GM19193 (cell line): ENCODE measurements around the gene SUGCT.

Experiments
- POLR2A ChIP-seq: IDR thresholded peaks from 4 replicates; pipeline ENCODE4 v1.6.1; 2011; ENCODE audit not compliant: insufficient read depth, insufficient read length; ENCODE audit errors: extremely low read depth

SUGCT gene

DNA sequence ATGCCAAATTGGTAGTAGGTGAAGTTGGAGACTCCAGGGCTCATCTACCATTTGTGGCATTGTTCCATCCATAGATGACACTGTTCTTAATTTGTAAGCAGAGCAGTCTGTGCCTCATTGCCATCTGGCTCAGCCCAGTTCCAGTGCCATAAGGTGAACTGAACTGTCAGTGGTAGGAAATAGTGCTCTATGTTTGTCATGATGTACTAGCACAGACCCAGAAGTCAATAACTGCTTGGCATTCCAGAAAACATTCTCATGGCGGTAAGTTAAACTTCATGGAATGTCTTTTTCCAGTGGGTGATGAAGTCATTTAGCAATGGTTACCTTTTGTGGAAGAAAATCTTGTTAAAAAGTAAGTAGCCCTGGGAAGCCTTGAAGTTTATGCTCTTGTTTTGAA, 302.7 kb downstream of the SUGCT start:
- no peak for TF ChIP-seq POLR2A

DNA sequence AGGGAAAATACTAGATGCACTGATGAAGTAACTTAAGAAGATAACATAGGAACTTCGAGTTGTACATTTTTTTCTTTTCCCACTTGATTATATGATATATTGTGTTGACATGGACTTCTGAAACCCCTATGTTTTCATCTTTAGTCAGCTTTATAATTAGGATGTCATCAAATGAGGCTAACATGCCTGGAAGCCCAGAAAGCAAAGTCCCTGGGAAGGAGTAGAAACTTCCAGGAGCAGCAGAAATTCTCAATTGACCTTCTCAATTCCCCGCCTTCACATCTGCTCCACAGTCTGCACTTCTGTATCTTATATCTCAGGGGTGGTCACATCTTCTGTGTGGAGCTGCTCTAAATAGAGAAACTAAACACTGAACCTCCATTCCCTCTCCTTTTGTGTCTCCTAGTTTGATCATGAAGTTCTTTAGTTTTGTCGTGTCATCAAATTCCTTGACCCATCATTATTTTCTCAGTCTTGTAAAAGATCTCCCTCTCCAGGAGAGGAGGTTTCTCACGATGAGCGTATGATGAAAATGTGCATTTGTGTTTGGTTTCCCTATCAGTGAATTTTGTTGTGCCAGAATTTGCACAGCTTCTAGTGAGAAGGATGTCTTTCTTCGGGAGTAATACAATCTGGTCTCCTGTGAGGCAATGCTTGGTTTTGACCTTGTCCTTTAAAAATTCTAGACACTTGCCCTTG, 303.3 kb downstream of the SUGCT start:
- no peak for TF ChIP-seq POLR2A

DNA sequence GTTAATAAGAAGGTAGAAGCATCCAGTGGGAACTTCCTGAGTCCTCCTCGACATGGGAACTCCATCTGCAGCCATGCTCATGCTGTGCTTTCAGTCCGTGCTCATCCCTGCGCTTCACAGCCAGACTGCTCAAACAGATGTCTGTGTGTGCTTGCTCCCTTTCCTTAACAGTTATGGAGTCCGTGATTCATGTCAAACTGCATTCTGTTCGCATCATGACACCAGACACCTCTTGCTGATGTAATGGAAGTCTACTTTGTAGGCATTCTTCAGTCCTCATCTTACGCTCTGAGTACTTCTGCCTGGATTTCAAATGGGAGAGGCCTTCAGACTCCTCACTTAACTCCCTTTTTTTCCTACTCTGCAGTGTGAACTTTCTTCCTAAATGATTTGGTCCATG, 304.9 kb downstream of the SUGCT start:
- no peak for TF ChIP-seq POLR2A

DNA sequence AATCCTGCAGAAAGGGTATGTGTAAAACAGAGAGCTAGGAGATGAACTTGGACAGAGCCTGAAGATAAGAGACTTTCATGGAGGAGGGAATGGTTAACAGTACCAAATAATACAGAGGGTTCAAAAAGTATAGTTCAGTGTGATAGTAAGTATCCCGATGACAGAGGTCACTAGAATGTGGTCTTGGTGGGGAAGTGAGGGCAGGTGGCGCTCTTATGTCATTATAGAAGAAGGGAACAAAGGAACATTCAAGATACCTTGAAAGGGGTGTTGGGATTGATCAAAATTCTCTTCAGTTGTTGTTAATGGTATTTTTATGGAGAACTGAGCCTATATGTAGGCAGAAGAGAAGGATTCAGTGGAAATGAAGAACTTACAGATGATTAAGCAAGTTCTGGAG, 312.5 kb downstream of the SUGCT start:
- no peak for TF ChIP-seq POLR2A

DNA sequence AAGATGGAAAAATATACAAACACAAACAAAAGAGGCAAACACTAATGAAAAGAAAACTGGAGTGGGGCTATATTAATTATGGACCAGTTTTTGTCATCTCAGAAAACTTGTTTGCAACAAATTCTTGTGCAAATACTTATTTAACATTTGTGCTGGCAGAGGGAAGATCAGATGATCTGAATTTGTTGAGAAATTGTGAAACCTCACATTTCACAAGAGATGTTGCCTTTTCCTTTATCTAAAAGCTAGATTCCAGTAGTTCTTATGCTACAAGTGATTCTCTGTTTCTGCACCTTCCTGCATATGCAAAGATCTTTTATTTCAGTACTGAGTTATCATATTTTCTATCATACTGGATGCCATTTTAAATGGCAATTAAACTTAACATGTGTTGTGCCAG, 320.7 kb downstream of the SUGCT start:
- no peak for TF ChIP-seq POLR2A

DNA sequence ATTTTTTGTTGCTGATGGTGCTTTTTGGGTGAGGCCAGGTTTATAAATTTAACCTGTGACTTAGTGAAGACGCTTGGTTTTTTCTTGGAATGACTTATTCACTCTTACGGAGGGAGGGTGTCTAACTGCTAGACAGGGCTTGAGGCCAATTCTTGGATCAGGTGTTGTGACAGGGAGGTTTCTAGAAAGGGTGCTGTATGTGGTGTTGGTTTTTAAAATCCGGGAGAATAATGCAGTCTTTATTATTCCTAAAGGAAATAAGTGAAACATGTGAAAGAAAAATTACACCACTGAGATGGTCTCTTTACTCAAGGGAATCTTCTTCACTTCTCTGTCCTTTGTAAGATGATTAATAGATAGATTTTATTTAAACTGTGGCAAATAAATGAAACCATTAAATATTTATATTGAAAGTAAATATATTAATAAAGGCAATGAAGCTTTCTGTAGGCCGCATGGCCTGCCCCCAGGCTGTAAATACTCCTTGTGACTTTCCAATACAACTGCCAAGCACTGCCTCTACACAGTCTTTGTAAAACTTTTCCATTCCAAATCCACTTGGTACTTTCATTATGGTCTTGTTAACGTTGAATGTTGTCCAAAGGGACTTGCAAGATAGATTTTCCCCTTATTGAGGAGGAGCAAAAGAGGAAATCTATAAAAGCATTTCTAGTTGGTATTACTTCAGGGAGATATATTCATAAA, 323.1 kb downstream of the SUGCT start:
- TF ChIP-seq POLR2A = no peak

DNA sequence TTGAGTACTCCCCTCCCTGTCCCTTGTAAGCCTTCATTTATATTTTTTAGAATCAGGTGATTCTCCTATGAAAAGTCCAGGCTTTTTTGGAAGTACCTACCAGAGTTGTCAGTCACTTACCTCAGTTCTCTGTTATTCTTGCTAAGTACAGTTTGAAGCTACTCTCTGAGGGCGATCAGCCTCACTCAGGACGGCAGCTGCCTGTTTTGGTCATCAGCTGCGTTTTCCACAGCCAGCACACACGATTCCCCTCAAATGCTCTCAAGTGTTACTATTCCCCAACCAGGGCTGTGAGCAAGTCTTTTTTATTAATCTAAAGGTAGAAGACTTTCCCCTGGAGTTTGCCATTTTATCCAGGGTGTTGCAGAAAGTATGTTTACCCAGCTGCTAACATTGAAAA, 328.6 kb downstream of the SUGCT start:
- TF ChIP-seq POLR2A = no peak

DNA sequence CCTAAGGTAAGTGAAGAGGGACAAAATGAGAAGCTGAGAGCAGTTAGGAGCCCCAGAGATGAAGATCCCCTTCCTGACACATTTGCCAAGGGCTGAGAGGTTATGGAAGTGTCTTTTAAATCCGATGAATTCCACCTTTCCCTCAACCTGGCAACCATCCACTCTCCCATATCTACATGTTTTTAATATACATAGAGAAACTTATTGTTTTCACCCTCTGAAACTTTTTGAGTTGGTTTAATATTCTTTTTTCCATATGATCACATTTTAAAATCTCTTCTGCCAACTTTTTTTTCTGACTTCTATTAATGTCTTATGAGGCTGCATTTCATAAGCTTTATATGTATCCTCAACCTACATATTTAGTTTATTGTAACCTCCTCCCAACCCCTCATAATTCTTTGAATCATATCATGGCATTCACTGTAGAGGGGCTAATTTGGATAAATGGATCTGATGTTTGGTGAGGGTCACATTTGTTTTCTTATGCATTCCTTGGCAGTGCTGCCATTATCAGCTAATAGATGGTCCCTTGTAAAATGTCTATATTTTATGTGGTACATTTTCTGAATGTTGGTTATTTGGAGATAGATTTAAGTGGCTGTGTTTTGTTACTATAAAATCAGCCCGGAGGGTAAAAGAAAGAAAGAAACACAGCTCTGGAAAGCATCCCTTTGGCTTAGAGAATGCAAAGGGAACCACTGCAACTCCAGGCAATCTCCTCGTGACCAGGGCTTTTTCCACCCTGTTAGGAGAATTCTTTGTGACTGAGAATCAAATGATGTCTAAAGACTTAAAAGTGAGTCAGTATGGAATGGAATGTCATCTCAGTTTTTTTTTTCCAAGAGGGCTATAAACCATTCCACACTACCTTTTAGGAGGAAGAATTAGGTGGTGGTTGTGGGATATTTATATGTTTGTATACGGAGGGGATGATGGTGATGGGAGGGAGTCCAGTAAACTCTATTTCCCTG, 334.4 kb downstream of the SUGCT start:
- no peak for TF ChIP-seq POLR2A

DNA sequence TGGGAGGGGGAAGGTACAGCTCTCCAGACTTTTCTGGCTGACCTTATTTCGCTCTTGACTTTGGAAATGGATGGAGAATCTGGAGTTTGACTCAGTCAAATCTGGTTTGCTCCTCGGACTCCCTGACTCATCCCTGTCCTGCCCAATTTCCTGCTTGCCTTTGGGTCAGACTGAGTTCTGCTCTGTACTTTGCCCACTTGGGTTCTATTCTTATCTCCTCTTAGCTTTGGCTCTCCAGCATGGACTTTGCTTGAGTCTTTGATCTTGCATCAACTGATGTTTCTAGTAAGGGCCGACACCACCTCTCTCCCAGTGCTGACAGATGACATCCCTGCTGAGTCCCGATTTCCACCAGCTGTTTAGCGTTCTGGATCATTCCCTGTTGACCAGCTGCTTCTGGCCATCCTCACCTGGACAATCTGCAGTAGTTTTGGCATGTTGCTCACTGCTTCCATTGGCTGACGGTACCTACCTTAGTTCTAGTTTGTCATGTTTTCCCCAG, 335.3 kb downstream of the SUGCT start:
- TF ChIP-seq POLR2A = no peak

DNA sequence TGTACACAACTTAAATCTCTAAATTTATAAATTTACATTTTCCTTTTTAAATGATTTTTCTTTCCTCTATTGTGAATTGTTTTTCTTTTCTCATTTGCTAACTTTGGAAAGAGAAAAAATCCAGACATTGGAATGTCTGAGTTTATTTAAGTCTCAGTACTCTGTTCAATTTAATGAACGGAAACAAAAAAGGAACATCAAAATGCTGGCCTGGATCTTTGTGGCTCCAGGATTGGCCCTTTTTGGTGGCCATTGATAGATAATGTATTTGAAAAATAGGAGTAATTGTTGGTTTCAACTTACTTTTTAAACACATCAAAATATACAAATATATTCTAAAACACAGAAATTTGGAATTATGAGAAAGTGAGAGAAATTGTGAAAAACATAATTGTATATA, 336.0 kb downstream of the SUGCT start:
- TF ChIP-seq POLR2A = no peak

DNA sequence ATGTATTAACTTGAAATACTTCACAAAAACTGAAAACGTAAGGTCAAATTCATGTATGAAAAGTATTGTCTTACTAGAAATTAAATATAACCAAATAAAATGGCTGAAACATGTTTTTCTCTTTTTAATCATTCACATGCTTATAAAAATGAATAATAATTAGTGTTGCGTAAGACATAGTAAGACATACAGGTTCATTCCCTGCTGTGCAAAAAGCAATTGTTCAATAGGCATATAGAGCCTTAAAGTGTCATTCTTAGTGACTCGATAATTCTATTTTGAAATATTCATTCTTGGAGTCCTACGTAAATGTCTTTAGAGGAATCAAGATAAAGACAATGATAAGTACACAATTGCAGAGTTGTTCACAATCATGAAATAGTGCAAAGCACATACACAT, 337.1 kb downstream of the SUGCT start:
- TF ChIP-seq POLR2A = no peak

DNA sequence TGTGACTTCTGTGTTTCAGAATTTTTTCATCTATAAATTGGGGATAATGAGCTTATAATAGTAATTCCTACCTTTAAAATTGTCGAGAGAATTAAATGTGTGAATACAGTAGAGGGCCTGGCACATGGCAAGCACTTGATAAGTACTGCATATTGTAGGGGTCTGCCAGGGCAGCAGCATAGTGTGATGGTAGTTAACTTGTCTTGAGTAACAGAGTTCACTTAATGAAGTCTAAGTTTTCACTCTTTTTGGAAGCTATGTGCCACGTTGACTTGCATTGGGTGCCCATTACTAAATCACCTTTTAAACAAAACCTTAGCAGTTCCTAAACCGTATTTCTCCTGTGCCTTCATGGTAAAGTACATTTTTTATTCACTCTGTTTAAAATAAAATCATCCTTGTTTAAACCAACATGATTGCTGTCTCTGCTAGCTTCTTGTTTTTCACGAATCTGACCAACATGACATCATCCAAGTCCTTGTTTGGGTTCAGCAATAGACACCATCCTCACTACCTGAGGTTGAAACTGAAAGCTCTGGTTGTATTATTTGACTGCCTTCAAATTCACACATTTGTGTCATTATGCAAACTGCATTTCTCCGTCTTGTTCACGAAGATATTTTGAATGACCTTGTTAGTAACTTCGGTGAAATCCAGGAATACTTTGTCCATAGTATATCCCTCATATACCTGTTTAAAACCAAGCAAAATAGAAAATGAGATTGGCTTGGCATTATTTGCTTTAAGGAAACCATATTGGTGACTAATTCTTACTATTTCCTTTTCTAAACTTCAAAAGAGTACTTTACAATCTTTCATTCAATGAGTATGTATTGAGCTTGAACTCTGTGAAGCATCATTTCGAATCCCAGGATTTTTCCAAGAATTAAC, 340.2 kb downstream of the SUGCT start:
- TF ChIP-seq POLR2A = no peak

DNA sequence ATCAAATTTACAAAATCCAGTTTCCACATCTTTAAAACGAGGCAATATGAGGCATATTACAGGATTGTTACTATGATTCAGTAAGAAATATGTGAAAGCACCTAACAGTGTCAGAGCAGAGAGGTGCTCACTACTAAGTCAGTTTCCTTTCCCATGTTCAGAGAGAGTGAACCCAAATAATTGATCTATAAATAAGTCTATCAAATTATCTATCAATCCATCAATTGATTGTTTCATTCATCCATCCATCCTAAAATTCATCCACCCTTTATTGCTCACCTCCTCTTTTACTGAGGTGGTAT, 340.8 kb downstream of the SUGCT start:
- no peak for TF ChIP-seq POLR2A

DNA sequence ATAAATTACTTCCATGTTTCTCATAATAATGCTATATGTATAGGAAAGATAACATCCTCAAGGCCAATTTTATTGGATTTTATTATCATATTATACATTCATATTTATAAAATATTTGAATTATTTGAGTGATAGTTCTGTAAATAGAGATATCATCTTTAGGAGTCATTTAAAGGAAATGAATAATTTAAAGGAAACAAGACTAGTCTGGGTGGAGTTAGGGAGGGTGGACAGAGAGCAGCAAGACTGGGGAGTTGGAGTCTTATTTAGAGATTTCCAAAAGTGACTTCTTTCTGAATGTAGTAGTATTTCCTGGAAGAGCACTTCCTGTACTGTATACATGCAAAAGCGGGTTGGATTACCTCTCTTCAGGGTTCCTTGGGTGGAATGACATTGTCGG, 342.3 kb downstream of the SUGCT start:
- no peak for TF ChIP-seq POLR2A

DNA sequence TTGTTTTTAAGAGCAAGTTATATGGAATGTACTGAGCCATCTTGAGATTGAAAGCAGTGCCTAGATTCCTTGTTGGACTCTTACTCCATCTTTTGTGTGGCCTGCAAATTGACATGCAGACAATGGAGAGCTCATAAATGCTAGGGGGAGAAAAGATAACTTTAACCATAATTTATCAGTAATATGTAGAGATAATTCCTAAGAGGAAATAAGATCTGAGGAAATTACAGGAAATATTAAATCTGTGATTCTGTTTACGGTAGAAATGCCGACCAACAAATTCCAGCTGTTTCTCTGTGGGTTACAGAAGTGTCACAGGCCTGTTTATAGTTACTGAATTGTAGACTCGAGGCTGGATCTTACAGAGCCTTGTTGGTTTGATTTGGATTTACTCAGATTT, 348.0 kb downstream of the SUGCT start:
- TF ChIP-seq POLR2A = no peak

DNA sequence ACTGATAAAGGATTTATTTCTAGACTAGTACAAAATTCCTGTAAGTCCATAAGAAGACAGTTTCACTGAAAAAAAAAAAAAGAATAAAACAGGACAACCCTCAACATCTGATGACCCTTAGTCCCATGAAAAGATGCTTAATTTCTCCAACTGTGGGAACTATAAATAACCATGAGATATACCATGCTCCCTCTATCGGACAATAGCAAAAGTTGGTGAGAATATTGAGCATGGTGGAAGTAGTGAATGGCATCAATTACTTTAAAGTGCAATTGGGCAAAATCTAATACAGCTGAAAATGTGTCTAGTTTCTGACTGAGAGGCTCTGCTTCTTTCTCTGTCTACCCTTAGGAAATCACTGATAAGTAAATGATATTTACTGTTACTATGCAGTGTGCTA, 348.8 kb downstream of the SUGCT start:
- no peak for TF ChIP-seq POLR2A
